HG02840 (cell line): ENCODE data around the gene FGGY.
"Not testable (repeated sequence)": the region's sequence is repeated elsewhere in the genome, so short reads cannot be mapped to it uniquely, and the experiment has no call there.

Experiments used
- ATAC-seq: cut with Tn5 transposase; IDR thresholded peaks from one replicate; pipeline ENCODE4 v1.9.1; 2021; ENCODE audit warnings: mild to moderate bottlenecking, moderate library complexity, moderate number of reproducible peaks; ENCODE audit not compliant: unreplicated experiment, low FRiP score

The FGGY gene

DNA sequence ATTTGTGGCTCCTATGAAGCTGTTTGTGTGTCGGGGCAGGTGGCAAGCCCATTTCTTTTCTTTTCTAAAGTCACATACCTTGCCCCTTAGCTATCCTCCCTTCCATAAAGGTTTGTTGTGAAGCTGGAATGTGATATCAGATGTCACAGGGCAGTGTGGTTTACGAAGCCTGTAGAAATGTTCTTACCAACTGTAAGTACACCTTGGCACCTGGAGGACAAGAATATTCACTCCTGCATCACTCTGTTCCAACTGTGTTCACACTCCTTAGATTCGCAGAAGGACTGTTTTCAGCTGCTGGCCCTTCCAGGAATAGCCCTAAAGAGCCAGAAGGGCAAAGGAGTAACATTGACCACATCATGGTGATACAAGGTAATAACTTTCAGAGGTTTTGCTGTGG is 176.9 kb downstream of the FGGY start:
- ATAC-seq: no peak

DNA sequence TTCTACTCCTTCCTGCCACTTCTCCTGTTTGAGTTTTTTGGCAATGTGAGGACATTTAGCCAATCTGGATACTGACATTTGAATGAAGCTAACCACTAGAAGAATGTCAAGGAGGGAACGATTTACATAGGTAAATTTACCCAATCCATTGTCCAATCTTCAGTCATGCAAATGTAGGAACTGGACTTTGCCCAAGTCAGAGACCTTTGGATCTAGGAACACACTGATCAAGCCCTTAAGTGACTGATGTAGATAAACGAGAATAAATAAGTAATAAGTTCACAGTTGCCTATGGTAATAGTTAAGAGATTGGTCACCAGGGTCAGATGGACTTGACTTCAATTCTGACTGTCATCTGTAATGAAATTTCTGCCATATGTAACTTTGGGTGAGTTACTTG is 177.6 kb downstream of the FGGY start:
- no peak for ATAC-seq

DNA sequence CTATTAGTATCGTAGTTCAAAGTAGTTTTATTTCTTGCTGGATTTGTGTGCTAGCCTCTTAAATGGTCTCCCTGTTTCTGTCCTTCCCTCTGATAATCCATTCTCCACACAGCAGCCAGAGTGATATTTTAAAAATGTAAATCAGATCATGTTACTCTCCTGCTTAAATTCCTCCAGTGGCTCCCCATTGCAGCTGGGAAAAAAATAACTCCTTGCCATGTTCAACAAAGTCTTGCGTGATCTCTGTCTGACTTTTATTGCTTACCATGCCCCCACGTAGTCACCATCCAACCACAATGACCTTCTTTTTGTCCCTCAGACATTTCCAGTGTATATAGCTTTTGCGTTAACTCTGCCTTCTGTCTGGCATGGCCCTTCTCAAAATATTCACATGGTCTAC is 178.8 kb downstream of the FGGY start:
- no peak for ATAC-seq

DNA sequence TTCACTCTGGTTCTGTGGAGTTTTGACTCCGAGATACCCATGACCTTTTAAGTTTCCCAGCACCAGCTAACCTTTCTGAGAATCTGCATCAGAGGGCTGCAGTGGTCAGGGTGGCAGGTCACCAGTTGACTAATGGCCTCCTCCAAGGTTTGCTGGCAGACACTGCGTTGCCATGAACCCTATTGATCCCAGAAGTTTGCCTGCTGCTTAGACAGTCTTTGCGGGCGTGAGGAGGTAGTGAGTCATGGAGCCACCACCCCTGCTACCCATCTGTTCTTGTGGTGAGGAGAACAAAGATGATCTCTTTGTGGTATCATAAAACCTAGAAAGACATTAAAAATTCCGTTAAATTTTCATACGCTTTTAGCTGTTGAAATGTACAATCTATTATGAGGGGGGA is 180.4 kb downstream of the FGGY start:
- no peak for ATAC-seq

DNA sequence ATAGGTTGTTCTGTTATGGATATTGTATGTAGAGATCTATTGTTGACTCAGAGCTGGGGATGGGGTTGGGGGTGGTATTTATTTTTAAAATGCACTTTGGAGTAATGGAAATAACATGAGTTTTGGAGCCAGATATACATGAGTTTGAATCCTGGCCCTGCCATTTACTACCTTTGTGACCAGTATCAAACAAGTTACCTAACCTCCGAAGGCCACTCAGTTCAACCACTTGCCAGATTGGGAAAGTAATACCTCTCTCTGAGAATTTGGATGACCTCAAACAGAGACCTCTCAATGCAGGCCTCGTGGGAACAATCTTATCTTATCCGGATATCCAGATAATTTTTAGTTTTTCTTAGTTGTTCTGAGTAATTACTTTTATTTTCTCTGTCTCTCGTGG is 181.0 kb downstream of the FGGY start:
- ATAC-seq: no peak

DNA sequence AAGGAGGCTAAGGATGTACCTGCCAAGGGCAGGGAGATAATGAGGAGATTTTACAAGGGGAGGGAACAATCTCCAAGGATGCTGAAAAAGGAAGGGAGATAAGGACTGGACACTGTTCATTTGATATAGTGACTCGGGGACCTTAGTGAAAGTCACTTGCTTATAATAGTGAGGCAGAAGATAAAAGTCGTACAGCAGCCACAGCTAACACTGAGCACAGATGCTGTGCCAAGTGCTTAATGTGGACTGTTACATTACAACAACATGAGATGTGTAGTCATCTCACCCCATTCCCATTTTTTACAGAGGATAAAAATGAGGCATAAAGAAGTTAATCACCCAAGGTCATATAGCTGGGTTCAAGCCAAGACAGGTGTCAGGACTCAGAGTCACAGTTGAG is 181.9 kb downstream of the FGGY start:
- no peak for ATAC-seq

DNA sequence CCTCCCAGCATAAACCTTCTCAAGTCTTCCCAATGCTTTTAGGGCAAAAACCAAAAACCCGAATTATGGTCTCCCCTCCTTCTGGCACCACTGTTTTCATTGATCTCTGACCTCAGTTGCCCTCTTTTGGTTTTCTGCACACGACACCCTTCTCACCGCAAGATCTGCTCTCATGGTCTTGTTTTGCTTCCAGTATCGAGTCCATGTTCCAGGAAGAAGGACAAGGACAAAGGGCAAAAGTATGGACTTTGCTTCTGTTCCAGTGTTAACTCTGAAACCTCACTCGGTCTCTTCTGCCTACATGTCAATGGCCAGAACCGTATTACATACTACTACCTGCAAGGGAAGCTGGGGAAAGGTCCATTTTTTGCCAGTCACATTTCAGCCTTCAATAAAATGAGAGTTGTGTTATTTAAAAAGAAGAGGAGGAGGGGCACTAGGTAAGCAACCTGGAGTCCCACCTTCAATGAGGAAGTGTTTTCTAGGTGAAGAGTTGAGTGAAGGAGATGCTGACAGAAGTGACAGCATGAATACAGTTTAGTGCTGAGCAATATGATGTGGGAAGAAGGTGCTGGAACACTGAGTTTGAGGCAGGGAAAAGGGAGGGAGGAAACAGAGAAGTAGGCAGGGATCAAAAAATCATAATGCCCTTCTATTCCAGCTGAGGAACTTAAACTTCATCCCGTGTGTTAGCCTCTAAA is 183.4 kb downstream of the FGGY start:
- ATAC-seq: no peak

DNA sequence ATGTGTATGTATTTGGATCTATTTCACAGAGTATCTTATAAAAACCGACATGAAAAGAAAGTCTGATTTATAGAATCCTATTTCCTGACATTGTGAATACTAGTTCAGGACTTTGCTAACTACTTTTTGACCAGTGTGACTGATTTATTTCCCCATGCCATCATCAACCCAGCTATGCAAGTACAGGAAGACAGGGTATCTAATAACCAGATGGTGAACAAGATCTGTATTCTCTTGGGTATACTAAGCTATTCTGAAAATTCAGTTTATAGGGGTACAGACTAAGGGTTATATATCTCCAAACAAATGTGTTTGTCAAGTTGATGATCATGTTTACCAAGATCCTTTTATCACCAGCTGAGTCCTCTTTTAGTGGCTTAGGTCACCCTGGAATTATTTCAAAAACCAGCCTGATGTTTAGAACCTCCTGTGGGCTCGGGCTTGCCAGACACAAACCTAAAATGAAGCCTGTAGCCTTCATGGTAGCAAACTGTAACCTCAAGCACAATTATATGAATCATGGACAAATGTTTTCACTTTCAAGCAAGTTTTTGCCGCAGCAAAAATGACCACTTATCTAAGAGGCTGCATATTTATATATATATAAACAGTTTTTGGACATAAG is 185.1 kb downstream of the FGGY start:
- ATAC-seq: no peak

DNA sequence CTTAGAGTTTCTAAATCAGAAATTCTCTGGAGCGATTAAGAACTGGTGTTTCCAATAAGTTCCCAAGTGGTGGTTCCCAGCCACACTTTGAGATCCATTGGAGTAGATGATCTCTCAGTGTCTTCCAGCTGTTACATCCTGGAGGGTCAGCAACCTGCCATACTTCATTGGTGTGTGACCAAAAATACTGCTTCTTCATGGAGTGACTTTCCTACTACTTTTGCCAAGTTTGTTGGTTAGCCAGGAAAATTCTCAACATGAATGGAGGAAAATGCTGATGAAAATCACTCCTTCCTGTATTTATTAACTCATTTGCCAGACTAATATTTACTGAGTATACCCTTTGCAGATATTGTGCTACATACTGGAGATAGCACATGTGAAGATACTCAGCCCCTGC is 186.1 kb downstream of the FGGY start:
- no peak for ATAC-seq

DNA sequence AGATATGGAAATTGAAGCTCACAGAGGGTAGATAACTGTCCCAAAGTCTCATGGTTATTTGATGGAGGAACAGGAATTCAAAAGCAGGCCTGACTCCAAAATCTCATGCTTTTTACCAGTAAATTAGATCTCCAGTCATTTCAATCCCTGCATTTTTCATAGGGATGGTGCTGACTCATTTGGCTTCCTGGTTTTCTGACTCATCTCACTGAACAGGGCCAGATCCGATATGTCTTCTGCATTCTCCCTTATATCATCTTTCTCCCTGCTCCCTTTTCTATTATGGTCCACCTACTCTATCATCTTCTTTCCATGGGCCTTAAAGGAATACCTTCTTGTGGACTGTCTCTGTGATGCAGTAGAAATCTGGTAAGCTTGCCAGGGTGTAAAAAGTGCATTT is 187.2 kb downstream of the FGGY start:
- no peak for ATAC-seq

DNA sequence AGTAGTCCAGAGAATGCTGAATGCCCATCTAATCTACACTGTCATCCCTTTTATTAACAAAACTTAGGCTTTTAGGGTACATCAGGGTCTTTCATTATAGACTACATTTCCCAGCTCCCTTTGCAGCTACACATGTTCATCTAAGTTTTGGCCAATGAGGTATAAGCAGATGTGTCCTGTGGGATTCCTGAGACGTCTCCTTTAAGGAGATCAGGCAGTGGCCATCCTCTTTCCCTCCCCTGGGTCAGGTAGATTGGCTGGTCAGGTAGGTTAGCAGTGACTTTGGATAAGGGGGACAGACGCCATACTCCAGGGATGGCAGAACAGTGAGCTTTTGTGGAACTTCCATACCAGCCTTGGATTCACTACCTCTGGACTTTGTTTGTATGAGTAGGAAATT is 188.3 kb downstream of the FGGY start:
- ATAC-seq: no peak

DNA sequence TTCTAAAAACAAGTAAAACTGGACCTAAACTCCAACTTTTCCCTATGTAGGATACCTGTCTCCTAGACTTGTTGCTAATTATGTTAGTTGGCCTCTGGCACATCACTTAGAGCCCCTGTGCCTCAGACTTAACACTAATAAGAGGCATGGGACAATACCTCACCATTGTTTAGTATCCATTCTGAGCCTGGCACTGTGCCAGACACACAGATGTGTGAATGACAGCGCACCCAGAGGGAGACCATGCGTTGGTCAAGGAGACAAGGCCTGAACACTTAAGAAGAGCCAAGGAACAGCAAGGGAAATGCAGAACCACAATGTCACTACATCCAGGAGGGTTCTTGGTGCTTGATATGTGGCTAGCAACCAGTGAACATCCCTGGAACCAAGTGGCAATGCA is 189.1 kb downstream of the FGGY start:
- ATAC-seq: no peak

DNA sequence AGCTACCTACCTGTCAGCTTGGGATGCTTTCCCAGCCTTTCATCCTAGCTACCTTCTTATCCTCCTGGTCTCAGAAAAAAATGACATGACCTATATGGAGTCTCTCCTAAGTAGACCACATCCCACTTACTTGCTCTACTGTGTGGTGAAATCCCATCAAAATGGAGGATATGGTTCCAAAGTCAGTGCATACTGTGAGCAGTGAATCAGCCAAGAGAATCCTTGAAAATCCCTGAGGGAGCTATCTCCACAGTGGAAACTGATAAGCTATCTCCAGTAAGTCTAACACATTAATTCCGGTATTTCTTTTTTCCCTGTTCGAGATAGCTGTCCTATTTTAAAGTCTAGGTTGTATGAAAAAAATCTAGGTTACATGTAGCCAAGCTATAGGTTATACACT is 189.7 kb downstream of the FGGY start:
- no peak for ATAC-seq

DNA sequence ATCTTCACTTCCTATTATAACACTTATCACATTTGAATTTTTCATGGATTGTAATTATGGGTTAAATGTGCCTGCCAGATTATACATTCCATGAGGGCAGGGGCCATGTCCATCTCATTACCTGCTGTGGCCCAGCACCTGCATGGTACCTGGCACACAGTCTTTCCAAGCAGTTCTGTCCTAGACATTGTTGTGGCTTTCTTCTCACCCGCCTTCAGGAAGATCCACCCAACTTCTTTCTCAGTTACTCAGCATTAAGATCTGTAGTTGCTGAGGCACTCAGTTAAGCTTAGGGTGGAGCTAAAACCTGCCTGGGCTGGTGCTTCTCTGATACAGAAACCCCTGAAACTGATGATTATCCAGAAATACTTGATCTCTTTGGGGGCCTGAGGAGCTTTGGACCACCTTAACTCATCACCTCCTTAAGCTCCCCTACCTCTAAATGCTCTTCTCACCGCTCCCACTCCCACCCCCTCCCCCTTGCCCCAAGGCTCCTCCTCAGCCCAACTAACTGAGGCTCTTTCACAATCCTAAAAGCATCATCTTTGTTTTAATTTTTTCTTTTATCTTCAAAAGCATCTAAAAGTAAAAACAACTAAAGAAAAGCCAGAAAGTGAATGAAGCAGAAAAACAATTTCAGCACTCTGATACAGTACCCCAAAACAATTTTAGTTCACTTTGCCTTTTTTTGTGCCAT is 190.6 kb downstream of the FGGY start:
- no peak for ATAC-seq

DNA sequence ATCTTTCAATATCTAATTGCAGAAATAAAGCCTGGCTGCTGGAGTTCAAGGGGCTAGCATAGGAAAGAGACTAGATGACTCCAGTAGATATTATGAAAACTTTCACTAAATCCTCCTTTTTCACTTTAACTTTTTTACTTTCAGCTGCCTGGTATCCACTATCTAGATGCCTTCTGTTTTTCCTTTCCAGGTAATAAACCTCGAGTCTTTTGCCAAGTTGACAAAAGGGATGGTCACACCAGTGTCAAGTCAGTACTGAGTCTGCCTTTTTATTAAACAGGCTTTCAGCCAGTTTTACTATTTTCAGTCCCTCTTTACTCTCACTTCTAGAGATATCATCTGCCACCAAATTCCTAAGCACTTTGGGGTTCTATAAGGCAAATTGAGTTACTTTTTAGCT is 195.6 kb downstream of the FGGY start:
- ATAC-seq: no peak

DNA sequence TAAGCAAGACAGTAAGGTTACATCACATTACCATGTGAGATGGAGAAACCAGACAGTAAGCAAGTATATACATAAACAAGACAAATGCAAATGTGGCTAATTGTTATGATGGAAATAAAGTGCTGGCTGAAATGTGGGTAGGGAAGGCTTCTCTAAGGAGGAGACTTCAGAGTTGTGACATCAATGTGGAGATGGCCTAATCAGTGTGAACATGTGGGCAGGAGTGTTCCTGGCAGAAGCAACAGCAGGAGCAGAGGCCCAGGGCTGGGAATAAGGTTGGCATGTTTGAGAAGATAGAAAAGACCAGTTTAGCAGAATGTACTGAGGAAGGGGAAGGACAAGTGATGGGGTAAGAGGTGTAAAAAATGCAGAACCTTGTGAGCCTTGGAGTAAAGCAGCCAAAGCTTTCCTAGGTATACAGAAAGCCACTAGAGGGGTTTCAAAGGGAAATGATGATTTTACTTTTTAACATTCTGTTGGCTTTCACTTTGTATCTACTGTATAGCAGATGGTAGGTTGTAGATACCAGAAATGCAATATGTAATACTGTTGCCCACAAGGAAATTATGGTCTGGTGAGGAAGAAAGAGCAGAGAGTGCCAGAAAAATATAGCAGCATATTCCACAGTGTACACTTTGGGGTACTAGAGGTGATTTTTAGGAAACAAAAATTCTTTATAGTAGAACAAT is 197.4 kb downstream of the FGGY start:
- no peak for ATAC-seq

DNA sequence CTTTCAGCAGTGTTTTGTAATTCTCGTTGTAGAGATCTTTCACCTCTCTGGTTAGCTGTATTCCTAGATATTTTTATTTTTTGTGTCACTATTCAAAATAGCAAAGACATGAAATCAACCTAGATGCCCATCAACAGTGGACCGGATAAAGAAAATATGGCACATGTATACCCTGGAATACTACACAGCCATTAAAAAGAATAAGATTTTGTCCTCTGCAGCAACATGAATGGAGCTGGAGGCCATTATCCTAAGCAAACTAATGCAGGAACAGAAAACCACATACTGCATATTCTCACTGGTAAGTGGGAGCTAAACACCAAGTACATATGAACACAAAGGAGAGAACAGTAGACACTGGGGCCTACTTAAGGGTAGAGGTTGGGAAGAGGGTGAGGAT is 199.3 kb downstream of the FGGY start:
- ATAC-seq: not testable (repeated sequence)

DNA sequence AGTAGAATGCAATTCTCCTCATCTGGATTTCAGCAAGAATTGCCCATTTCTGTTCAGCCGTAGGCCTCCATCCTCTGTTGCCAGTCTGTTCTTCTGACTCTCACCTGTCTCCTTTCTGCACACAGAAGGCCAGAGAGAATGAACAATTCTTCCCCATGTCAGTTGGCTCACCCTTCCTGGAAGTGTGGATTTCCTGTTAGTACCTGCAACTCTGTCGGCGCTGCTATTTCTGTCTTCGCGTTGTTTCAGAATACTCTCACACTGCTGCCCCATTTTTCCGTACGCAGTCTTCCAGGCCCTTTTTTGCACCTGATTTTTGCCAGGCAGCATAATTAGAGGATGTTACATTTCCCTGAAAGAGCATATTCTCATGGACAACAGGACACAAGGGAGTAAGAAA is 200.7 kb downstream of the FGGY start:
- ATAC-seq: no peak

DNA sequence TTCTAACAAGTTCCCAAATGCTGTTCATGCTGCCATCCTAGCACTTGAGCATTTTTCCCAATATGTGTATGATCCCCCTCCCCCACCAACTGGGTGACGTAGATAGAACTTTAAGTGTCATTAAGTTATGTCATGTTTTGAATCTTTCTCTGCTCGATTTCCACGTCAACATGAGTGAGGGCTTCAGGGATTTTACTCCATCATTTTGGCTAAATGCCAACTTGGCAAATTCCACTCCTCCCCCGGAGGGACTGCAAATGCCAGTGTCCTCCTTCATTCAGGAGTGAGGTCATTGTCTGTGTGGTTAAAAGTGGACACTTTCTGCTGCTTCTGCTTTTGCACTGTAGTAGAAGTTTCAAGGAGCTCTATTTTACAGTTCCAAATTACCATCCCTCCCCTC is 201.7 kb downstream of the FGGY start:
- no peak for ATAC-seq

DNA sequence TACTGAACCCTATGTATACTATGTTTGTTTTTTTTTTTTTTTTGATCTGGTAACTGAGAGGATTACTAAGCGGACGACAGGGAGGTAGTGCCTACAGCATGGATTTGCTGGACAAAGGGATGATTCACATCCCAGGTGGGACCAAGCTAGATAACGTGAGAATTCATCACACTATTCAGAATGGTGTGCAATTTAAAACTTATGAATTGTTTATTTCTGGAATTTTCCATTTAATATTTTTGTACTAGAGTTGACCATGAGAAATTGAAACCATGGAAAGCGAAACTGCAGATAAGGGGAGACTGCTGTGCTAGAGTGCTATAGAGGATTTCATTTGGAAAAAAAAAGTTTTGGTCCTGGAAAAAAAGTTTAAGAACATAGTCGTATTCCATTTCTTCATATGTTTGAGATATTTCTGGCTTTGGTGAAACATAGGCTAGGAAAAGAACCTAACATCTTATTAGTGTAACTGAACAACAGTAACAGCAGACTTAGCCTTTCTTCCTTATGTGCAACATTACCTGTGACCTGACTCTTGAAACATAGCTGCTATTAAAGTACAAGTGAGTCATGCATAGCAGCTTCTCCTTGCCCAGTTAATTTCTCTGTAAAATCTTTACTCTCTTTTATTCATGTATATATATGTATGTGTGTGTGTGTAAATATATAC is 202.5 kb downstream of the FGGY start:
- no peak for ATAC-seq
